Transverse colon (tissue), 4 donors: Measurements from ENCODE around the gene SMAD2. TPM values are rescaled to one million over a fixed set of nuclear protein-coding genes. Genes with fewer than 3 reads are reported as not detected.

Source experiments
- DNase-seq: peaks from one replicate; pipeline ENCODE4 v3.0.0-alpha.2; 2019
- H3K27ac ChIP-seq, 4 donors: fragments of 200-600 bp; sonication (generic); 2 replicates each; pipeline ENCODE4 v1.5.1; 2016 to 2018; ENCODE audit warnings: inconsistent platforms in 4 of 4
- H3K27me3 ChIP-seq: fragments of 200-600 bp; sonication (generic); 2 replicates; pipeline ENCODE4 v1.5.1; 2017; ENCODE audit warnings: inconsistent platforms
- H3K36me3 ChIP-seq, 4 donors: fragments of 200-600 bp; sonication (generic); 2 replicates each; pipeline ENCODE4 v1.5.1; 2017 to 2019; ENCODE audit warnings: inconsistent platforms in 4 of 4
- H3K4me1 ChIP-seq, 4 donors: fragments of 200-600 bp; sonication (generic); 2 replicates each; pipeline ENCODE4 v1.5.1; 2017 to 2020; ENCODE audit warnings: inconsistent platforms in 4 of 4
- H3K4me3 ChIP-seq, 4 donors: fragments of 200-600 bp; sonication (generic); 1 replicate in 1 of 4; 2 replicates in 3 of 4; pipeline versions ENCODE4 v1.5.1 to v1.6.1; 2017 to 2019; ENCODE audit warnings: inconsistent platforms in 4 of 4
- H3K9me3 ChIP-seq, 2 donors: fragments of 200-600 bp; sonication (generic); 2 replicates each; pipeline ENCODE4 v1.5.1; 2017 to 2019; ENCODE audit warnings: inconsistent platforms in 2 of 2
- EP300 ChIP-seq: sonication (generic); formaldehyde crosslinking; IDR thresholded peaks from one replicate; pipeline ENCODE4 v1.6.1; 2017; ENCODE audit warnings: antibody characterized with exemption, low read depth
- POLR2A ChIP-seq: fragments of 450-650 bp; IDR thresholded peaks from one replicate; pipeline ENCODE4 v1.6.1; 2016; ENCODE audit warnings: antibody characterized with exemption, mild to moderate bottlenecking, moderate library complexity
- POLR2AphosphoS5 ChIP-seq, 3 donors: sonication (generic); formaldehyde crosslinking; IDR thresholded peaks; one replicate each; pipeline ENCODE4 v1.6.1; 2016; ENCODE audit warnings: antibody characterized with exemption in 3 of 3
- WGBS, 2 donors: methylation state at CpG; one replicate each; pipeline ENCODE4 v1.1.5; 2018; ENCODE audit warnings: low coverage in 1 of 2; 5-methylcytosine and 5-hydroxymethylcytosine counted together
- in situ Hi-C, 4 donors: fragments of 200-750 bp; cut with MboI; loops; one replicate each; pipeline versions ENCODE4 v1.15.0 to v1.15.1; 2017; ENCODE audit warnings: low sequenced_read_pairs in 3 of 4, low pct_ligation_motif_present in 1 of 4, low pct_unique_long_range_greater_than_20kb in 1 of 4
- intact Hi-C: fragments of 100-400 bp; cut with DNase I; formaldehyde crosslinking; loops from one replicate; pipeline ENCODE4 v1.15.1; 2023; ENCODE audit warnings: low total_unique reads
- total RNA-seq, 4 donors: library from RNA; depleted of rRNA; stranded (reverse); fragments of >200 nt; gene quantifications; one replicate each; pipeline ENCODE4 v1.1.0, GENCODE V29; 2016
- TF ChIP-seq, protein P1 (sequence below), 5 experiments: fragments of 200-600 bp in 3 of 5; fragments of 450-650 bp in 2 of 5; sonication (generic) in 3 of 5; IDR thresholded peaks; 1 replicate in 2 of 5; 2 replicates in 3 of 5; pipeline ENCODE4 v1.5.1; 2016 to 2017; ENCODE audit warnings: antibody characterized with exemption in 5 of 5, inconsistent platforms in 3 of 5, mild to moderate bottlenecking in 2 of 5, moderate library complexity in 1 of 5

SMAD2 gene
- total RNA-seq, 4 donors from 2014 or later, result 17.9 to 68.8 (median 43.9) TPM

DNA sequence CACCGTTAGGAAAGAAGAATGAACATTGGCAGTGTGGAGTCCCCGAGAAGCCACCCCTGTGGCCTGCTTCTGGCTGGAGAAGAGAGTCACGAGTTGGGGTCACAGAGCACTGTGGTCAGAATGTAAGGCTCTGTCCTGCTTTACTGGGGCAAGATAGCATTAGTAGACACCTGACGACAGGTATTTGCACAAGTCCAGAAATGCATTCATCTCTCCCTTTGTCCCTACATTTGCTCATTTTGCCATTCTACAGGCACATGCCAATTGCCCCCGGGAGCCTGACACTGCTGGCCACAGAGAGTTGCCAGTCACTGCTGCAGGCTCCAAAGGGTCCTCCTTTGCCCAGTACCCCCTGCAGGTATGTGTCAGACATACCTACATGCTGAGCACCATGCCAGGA, 133.3 kb downstream of the SMAD2 start:
- no peaks in the 10 kb centered on the region for H3K9me3 ChIP-seq

DNA sequence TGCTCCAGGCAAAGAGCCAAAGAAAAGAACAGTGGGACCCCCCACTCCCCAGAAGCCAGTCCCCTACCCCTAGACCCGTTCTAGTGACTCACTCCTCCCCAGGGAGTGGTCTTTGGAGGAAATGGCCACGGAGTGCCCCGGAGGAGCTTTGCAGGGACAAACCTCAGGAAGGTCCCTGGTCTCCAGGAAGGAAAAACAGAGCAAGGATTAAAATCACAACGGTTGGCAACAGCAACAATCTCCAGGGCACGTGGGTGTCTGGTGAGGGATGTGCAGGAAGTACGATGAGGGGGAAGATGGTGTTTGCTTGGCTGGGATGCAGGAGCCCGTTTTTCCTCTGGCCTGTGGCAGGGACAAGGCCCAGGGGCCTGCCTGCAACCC, 135.0 kb downstream of the SMAD2 start:
- in situ Hi-C loops (loop anchor here in 2 of 4 donors (25.0 kb wide), 2 partner anchors 92 to 642 kb away; no protein-coding TSS in a partner anchor), intact Hi-C loops (no loop called here)
- no peak overlapping the region for H3K27ac ChIP-seq
- no peaks in the 10 kb centered on the region for H3K36me3 ChIP-seq
- TF ChIP-seq, protein P1, sequence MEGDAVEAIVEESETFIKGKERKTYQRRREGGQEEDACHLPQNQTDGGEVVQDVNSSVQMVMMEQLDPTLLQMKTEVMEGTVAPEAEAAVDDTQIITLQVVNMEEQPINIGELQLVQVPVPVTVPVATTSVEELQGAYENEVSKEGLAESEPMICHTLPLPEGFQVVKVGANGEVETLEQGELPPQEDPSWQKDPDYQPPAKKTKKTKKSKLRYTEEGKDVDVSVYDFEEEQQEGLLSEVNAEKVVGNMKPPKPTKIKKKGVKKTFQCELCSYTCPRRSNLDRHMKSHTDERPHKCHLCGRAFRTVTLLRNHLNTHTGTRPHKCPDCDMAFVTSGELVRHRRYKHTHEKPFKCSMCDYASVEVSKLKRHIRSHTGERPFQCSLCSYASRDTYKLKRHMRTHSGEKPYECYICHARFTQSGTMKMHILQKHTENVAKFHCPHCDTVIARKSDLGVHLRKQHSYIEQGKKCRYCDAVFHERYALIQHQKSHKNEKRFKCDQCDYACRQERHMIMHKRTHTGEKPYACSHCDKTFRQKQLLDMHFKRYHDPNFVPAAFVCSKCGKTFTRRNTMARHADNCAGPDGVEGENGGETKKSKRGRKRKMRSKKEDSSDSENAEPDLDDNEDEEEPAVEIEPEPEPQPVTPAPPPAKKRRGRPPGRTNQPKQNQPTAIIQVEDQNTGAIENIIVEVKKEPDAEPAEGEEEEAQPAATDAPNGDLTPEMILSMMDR (IDR thresholded peaks at IDR 0.05), result no peak
- no peak for TF ChIP-seq POLR2A
- no peak for TF ChIP-seq POLR2AphosphoS5 (IDR thresholded peaks at IDR 0.05)
- 36% methylated on average over 7 of the region's 7 CpGs; no CpG with 5 or more reads in 1 of the 2 donors for WGBS, 2 donors
- no peak overlapping the region for H3K4me3 ChIP-seq
- no peaks in the 10 kb centered on the region for H3K9me3 ChIP-seq
- peaks cover 0 to 9% (median 4%) of the 10 kb centered on the region in 4 donors for H3K4me1 ChIP-seq
- H3K27me3 ChIP-seq, result no peaks in the 10 kb centered on the region
- DNase-seq, result no peak

More for the DNA sequence above, 133.3 kb downstream of the SMAD2 start:
- DNase-seq, result no peak
- intact Hi-C loops, result no loop called here
- TF ChIP-seq EP300 (no peak), POLR2A (no peak), POLR2AphosphoS5 (IDR thresholded peaks at IDR 0.05) (no peak)
- TF ChIP-seq, protein P1 (IDR thresholded peaks at IDR 0.05), result no peak
- WGBS, 2 donors, result 93 to 97% methylated on average over 4 to 5 of the region's 5 CpGs
- H3K4me3 ChIP-seq, result no peak overlapping the region
- no peaks in the 10 kb centered on the region for H3K36me3 ChIP-seq
- H3K27ac ChIP-seq, result no peak overlapping the region
- in situ Hi-C loops, result loop anchor here in 2 of 4 donors (25.0 kb wide), 2 partner anchors 90 to 640 kb away; no protein-coding TSS in a partner anchor
- H3K27me3 ChIP-seq, result no peaks in the 10 kb centered on the region
- H3K4me1 ChIP-seq, result peaks cover 0 to 9% (median 4%) of the 10 kb centered on the region in 4 donors

DNA sequence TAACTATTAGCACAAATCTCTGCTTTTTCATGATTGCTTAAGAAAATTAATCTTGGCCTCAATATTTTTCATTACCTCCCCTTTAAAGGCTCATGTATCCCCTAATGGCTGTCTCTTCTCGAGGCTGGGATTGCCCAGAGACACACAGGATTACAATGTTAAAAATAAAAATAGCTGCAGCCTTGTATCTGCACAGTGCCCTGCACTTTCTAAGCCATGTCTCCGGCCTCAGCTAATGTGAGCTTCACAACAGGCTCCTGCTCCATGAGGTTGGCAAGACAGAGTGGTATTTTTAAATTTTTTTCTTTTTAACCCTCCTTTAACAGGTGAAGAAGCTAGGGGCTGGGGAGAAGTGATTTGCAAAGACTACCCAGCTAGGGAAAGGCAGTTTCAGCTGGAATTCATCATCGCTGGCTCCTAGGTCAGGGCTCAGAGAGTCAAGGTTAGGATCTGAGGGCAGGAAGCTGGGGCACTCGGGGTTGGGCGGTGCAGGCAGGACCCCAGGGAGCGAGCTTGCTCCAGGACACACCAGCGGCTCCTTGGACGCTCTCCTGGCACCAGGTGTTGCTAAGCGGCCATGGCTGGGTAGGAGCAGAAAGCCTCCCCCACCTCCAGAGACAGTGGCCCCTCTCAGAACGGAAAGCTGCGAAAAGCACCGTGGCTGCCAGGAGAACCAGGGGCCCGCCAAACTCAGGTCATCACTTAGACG, 135.6 kb downstream of the SMAD2 start:
- Histone ChIP-seq H3K27me3 (no peaks in the 10 kb centered on the region), H3K4me1 (peaks cover 0 to 9% (median 4%) of the 10 kb centered on the region in 4 donors), H3K4me3 (no peak overlapping the region), H3K27ac (no peak overlapping the region), H3K9me3 (no peaks in the 10 kb centered on the region), H3K36me3 (no peaks in the 10 kb centered on the region)
- TF ChIP-seq EP300 (no peak), POLR2A (no peak), POLR2AphosphoS5 (IDR thresholded peaks at IDR 0.05) (no peak)
- TF ChIP-seq, protein P1 (IDR thresholded peaks at IDR 0.05), result no peak
- intact Hi-C loops (no loop called here), in situ Hi-C loops (loop anchor here in 2 of 4 donors (25.0 kb wide), 2 partner anchors 92 to 642 kb away; no protein-coding TSS in a partner anchor)
- WGBS, 2 donors, result 36 to 58% methylated on average over 2 to 12 of the region's 14 CpGs
- no peak for DNase-seq

DNA sequence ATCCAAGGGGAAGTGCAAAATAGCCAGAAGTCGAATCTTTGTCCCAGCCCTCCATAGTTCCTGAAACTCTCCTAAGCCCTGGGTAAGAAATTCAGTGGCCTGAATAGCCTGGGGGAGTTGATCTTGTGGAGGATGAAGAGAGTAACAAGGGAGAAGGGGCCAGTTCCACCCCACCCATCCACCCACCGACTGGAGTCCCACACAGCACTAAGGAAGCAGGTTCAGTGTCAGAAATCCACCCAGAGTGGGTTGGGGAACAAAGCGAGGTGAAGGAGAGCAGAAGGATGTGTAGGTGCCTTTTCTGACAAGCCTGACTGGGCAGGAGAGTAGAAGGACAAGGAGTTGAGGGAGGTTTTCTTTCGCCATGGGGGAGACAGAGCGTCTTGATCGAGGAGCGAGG, 136.8 kb downstream of the SMAD2 start:
- Histone ChIP-seq H3K27me3 (no peaks in the 10 kb centered on the region), H3K36me3 (no peaks in the 10 kb centered on the region), H3K4me3 (no peak overlapping the region), H3K27ac (no peak overlapping the region), H3K9me3 (no peaks in the 10 kb centered on the region), H3K4me1 (peaks cover 0 to 9% (median 4%) of the 10 kb centered on the region in 4 donors)
- 77 to 83% methylated on average over 4 to 7 of the region's 7 CpGs for WGBS, 2 donors
- TF ChIP-seq POLR2A, result no peak
- no peak for TF ChIP-seq EP300
- TF ChIP-seq POLR2AphosphoS5 (IDR thresholded peaks at IDR 0.05), result no peak
- TF ChIP-seq, protein P1 (IDR thresholded peaks at IDR 0.05), result no peak
- intact Hi-C loops (no loop called here), in situ Hi-C loops (loop anchor here in 2 of 4 donors (25.0 kb wide), 2 partner anchors 94 to 644 kb away; no protein-coding TSS in a partner anchor)
- DNase-seq, result no peak
